HG02981 (cell line): Measurements from ENCODE around the gene MGAT4D.
"Not testable (repeated sequence)": the region's sequence is repeated elsewhere in the genome, so short reads cannot be mapped to it uniquely, and the experiment has no call there.

Source experiments
- ATAC-seq: cut with Tn5 transposase; IDR thresholded peaks from one replicate; pipeline ENCODE4 v1.9.1; 2021; ENCODE audit warnings: mild to moderate bottlenecking, moderate library complexity; ENCODE audit not compliant: unreplicated experiment

The MGAT4D gene

GRCh38 chr4:140497747-140498636 is at the start of gene MGAT4D:
Gene MGAT4D (minus strand): TSS chr4:140498293. CDS start chr4:140498222, 71 bp downstream.
- ATAC-seq, result no peak

DNA sequence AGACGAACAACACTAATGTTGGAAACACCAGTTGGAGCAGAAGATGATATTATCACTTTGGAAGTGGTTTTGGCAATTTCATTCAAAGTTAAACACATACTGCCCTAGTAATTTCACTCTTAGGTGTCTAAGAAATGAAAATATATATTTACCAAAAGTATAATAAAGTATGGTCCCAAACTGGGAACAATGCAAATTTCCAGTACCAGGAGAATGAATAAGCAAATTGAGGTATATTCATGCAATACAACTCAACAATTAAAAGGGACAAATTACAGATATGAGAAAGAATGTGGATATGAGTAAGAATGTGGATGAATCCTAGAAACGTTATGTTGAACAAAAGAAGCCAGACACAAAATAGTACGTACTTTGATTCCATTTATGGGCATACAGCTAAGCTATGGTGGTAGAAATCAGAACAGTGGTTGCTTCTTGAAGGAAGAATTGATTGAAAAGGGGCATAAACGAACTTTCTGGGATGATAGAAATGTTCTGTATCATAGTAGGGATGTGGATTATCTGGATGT is 35.9 kb upstream of the MGAT4D start:
- no peak for ATAC-seq

GRCh38 chr4:140529434-140529833 is 31.3 kb upstream of the MGAT4D start:
- ATAC-seq, result no peak

DNA sequence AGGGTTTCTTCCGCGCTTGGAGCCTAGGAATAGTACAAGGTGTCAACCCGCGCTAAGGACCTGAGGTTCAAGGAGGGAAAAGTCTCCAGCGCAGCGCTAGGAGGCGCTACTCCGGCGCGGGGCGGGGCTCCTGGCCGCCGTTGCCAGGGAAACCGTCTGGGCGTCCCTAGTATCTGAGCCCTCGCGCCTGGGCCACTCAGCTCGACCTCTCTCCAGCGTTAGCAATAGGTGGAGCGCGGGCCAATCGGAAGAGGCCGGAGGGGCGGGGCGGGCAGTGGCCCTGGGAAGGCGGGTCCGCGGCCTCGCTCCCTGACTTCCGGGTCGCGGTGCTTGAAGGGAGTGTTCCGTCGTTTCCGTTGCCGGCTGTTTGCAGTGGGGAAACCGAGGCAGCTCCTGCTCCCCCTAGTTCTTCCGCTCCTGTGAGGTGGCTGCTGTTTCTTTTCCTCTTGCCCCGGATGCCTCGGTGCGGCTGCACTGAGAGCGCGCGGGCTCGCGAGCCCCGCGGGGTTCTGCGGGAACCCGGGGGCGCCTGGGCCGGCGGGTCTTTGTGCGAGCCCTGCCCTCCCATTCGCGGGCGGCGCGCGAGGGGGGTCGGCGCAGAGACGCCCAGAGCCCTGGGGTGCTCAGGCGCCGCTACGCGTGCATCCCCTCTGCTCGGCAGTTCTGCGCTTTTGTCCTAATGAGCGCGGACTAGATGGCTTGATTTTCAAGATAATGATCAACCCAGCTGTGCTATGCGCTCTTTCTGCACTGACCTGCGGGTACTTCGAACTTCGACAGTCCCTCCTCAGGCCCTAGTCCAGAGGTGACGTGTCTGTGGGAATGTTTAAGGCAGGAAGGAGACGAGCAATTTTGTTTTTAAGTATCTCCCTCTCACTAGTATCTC is 26.0 kb upstream of the MGAT4D start, which contains the start of gene ELMOD2:
ELMOD2 (plus strand) TSS at position 312 of the 886 bp plus-strand sequence. CDS start 1,261 bp downstream, outside the sequence.
- ATAC-seq, result peak; percentile 100

- peak; percentile 10 for ATAC-seq
Observed at GRCh38 chr4:140523370-140523856, 25.3 kb upstream of the MGAT4D start.

GRCh38 chr4:140515423-140515822 is 17.3 kb upstream of the MGAT4D start:
- no peak for ATAC-seq

GRCh38 chr4:140513765-140514164 is 15.7 kb upstream of the MGAT4D start:
- not testable (repeated sequence) for ATAC-seq

DNA sequence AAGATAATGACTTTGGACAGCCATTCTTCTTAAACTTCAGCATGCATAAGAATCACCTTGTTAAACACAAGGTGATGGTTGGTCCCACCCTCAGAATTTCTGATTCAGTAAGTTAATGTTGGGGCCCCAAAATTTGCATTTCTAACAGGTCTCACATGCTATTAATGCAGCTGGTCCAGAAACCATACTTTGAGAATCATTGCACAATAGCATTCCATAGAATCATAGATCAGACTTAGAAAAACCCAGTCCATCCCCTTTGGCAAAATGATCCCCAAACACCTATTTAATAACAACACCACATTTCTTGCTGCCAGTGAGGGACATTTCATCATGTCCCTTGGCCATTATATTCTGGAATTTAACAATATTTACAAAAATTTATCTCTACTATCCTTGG is 6.2 kb upstream of the MGAT4D start:
- no peak for ATAC-seq

DNA sequence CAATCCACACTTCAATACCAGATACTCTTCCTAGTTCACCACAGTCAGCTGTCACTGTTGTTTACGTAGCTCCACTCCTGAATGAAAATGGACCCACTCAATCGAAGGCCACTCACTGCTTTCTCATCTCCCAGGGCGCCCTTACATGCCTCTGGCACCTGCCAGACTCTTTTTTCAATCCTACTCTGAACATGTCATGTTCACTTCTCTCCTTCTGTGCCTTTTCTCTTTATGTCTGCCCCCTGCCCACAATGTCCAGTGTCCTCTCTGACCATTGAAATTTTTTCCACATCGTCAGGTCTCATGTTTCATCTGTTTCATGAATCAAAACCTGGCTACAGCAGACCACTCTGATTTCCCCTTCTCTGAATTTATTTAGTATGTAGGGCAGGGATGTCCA is 1.3 kb upstream of the MGAT4D start:
- no peak for ATAC-seq

DNA sequence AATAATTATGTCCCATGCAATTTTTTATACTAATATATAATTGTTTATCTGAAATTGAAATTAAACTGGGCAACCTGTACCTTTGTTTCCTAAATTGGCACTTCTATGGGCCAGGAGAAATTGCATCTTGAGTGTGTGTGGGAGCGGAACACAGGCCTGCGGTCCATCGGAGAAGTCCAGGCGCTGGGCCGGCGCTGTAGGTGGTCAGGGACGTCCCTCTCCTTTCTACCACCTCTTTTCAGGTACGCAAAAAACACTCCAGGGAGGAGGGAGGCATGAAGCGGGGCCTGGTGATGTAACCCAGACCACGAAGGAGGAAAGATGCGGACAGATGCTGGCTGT is 717 bp downstream of the MGAT4D start:
- no peak for ATAC-seq

GRCh38 chr4:140485939-140486338 is 12.2 kb downstream of the MGAT4D start:
- no peak for ATAC-seq

- ATAC-seq, result no peak
Observed at GRCh38 chr4:140483445-140483844, 14.6 kb downstream of the MGAT4D start.

GRCh38 chr4:140472156-140472555 is 25.9 kb downstream of the MGAT4D start:
- ATAC-seq, result no peak

DNA sequence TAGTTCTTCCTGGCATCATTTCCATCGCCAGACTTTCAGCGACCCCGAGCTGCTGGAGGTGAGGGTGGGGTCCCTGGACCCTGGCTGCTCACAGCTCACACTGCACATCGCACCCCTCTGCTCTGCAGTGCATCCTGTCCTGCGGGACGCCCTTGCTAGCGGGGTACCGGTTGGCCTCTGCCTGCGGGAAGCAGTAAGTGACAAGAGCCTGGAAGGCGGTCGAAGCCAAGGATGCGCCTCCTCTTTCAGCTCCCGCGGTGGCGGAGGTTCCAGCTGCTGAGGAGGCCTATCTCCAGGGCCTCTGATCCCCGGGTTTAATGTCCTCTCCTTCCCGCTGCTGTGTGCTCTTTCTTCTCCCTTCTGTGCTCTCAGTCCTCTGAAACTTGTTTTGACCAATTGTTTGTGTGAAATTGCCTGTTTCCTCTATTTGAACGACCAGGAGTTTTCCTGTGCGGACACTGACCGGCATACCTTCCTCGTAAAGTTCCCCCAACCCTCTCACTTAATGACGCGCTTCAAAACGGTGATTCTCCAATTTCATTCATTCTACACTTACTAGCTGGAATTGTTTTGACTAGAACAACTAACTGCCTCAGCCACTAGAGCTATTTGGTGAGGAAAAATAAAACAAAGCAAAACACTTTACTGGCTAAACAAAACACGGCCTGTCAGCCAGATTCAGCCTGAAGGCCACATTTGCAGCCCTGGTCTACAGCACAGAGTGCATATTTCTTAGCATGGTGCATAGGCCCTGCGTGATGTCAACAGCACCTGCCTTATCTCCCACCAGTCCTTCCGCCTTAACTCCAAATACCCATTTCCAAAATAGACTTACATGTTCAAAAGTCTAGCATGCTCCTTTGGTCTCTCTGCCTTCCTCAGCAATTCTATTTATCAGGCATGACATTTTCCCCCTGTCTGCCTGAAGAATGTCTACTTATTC is 28.0 kb downstream of the MGAT4D start:
- no peak for ATAC-seq

GRCh38 chr4:140466146-140466545 is 31.9 kb downstream of the MGAT4D start:
- ATAC-seq, result no peak

GRCh38 chr4:140463614-140464013 is 34.5 kb downstream of the MGAT4D start:
- ATAC-seq, result no peak

DNA sequence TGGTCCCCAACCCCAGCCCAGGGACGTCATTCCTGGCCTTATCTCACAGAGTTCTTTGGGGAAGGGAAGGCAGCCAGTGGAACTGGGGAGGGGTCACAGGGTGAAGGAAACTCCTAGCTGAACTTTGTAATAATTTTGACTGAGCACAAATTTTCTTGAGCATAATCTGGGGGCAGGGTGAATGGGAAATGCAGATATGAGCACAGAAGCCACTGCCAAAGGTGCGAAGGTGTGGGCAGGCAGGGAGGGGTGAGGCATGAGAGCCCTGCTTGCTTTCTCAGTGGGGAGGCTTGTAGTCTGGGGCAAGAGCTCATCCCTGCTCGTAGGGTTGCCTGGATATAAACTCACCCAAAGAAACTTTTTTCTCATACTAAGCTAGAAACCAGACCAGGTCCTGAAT is 34.9 kb downstream of the MGAT4D start:
- no peak for ATAC-seq

- no peak for ATAC-seq
Observed at GRCh38 chr4:140450352-140450751, 47.7 kb downstream of the MGAT4D start.

GRCh38 chr4:140448830-140449229 is 49.3 kb downstream of the MGAT4D start:
- no peak for ATAC-seq

GRCh38 chr4:140448162-140448561 is 49.9 kb downstream of the MGAT4D start:
- ATAC-seq, result no peak
